Activated naive CD8-positive, alpha-beta T cell treated with anti-CD3 and anti-CD28 coated beads, Interleukin-2, amount 50 U/mL, for 16 hours (primary cell): ENCODE results near the gene GRAP.

Source experiments
- DNase-seq: peaks from one replicate; pipeline ENCODE4 v3.0.0-alpha.2; 2020; ENCODE audit warnings: low read depth, low spot score

Gene GRAP

DNA sequence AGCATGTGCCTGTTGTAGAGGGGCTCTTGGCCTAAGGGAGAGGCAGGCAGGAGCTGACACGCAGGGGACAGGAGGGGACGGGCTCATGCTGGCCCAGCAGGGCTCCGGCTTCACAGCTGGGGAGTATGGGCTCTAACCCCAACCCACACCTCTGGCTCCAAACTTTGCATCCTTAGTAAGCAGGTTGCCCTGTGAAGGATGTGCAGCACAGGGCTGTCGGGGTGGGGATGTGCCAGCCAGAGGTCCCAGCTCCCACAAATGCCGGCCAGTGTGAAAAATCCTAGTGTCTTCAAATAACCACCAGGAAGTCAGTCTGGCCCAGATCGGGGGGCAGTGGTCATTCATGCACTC lies 28.2 kb downstream of the GRAP start:
- no peak for DNase-seq

DNA sequence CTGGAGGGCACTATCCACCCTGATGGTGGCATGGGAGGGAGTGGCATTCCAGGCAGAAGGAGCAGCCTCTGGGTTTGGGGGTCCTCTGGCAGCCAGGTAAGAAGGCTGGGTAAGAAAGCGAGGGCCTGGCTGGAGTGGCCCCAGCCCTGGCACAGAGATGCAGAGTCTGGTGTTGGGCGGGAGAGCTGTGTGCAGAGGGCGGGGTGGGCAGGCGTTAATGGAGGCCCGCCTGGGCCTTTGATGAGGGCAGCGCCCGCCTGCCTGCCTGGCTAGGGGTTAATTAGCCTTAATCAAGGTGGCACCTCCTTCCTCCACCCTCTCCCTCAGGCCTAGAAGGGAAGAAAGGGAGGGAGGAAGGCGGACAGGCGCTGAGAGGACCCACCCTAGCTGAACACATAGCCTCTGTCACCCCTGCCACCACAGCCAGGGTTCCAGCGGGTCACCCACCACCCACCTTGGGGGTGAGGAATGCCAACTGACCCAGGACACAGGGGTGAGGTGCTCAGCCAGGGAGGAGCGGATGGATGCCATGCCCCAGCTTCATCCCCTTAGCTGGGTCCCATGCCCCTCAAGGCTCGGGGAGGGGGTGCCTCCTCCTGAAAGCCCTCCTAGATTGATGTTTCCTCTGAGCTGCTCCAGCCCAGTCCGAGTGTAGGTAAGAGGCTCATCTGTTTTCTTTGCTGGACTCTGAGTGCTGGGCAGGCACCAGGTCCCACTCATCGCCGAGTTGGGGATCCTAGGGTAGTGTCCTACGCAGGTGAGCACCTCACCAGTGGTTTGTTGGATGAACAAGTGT lies 28.8 kb downstream of the GRAP start:
- DNase-seq = no peak

DNA sequence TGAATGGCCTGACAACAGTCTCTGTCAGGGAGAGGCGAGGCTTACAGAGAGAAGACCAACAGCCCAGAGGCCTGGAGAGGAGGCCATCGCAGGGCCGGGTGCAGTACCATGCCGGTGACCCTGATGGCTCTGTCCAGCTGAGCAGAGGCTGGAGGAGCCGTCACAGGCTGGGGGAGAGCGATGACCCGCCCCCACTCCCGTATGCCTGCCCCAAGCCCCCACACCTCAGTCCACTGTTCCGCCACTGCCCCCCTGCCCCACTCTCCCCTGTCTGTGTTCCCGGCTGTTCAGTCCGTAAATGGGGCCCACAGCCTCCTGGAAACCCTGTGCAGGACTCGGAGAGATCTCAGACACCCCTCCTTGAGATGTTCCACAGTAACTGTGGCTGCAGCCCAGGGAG lies 29.4 kb downstream of the GRAP start:
- no peak for DNase-seq

DNA sequence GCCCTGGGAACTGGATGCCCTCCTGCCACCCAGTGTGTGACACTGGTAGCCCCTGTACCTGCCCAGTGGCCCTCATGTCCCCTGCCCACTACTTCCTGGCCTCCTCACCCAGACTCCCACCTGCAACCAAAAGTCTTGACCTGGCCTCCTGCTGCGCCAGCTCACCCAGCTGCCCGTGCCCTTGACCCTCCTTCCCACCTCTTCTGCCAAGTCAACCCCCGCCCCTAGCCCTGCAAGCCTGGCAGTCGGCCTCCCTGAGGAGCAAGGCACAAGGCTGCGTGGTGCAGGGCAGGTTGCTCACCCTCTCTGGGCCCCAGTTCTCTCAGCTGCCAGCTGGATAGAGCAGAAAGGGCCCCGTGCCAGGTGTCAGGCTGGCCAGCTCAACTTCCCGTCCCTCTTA lies 29.9 kb downstream of the GRAP start:
- DNase-seq = no peak

DNA sequence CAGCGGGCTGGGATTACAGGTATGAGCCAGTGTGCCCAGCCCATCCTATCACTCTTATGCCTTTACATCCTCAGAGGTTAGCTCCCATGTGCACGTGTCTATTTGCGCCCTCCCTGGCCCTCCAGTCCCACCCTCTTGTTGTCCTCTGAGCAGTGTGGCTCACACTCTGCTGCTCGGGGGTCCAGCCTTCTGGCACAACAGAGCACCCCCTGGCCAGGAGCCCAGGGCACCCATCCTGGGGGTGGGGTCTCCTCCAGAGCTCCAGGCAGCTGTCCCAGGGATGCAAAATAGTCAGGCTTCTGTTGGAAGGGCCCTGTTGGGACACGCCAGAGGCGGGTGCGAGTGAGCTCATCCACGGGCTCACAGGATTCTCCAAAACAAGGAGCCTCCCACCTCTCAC lies 30.5 kb downstream of the GRAP start:
- no peak for DNase-seq

DNA sequence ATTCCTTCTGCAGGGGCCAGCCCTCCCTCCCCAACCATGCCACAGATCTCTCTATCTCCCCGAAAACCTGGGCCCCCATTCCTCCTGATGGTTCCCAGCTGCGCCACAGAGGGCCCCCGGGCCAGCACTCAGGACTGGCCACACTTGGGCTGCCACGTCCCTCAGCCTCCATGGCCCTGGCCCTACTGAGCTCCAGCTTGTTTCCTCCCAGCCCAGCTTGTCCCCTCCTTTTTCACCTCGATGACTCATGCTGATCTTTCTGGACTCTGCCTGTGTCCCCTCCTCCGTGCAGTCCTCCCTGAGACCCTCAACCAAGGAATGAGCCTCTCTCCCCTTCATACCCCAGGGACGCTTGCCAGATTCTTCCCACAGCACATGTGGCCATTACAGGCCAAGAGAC lies 31.3 kb downstream of the GRAP start:
- no peak for DNase-seq

DNA sequence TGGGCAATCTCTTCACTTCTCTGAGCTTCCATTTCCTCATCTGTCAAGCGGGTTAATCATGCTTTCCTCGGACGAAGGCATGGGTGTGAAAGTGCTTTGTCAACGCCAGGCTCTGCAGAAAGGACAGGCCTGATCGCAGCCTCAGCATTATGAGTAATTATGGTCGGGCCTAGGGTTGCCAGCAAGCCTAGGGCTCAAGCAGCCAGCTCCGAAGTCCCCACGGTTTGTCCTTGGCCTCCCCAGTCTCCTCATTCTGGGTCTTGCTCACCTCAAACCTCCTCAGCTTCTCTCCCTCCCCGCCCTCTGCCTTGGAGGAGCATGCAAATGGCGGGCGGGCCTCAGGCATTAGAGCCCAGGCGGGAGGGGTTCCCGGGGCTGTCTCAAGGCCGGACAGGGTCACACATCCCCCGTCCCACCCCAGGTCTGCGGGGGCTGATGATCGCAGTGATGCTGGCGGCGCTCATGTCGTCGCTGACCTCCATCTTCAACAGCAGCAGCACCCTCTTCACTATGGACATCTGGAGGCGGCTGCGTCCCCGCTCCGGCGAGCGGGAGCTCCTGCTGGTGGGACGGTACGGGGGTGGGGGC lies 32.0 kb downstream of the GRAP start:
- no peak for DNase-seq

DNA sequence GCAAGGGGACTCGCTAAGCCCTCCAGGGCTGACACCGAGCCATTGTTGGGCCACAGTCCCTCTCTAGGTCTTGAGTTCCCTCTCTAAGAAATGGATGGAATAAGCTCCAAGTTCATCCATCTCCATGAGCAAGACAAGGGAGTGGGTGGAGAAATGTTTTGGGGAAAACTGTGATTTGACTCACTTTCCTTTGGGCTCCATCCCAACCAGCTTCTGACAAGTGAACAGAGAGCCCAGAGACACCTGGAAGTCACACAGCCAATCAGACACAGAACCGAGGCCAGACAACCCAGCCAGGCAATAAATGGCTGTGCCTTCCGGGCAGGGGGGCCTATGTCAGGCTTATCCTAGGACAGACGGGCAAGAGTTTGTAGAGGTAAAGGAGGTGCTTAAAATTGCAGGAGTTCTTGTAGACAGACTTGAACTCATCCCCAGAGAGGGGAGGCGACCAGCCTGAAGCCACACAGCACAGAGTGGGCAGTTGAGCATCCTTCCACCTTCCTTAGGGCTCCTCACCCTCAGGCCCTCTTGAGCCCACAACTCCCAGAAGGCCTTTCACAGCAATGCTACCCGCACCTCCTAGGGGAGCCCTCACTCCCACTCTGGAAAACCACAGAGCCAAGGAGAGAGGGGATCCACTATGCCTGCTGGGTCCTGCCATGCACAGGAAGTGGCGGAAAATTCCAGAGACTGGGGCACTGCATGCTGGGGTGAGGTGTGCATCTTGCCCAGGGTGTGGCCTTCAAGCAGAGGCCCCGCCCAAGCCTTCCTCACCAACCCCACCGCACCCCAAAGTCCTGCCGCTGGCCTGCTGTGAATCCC lies 32.7 kb downstream of the GRAP start:
- DNase-seq = no peak

DNA sequence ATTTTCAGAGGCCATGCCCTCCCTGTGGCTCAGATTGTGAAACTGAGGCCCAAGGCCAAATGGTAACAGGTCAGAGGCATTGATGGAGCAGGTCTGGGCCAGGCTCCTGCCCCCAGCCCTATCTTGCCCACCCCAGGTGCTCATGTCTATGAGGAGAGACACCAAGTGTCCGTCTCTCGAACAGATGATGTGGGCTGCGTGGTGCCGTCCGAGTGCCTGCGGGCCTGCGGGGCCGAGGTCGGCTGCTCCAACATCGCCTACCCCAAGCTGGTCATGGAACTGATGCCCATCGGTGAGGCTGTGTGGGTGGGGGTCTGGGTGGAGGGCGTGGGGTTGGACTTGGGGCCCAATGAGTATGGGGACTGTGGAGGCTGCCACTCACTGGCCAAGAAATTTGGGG lies 33.5 kb downstream of the GRAP start:
- DNase-seq = no peak

DNA sequence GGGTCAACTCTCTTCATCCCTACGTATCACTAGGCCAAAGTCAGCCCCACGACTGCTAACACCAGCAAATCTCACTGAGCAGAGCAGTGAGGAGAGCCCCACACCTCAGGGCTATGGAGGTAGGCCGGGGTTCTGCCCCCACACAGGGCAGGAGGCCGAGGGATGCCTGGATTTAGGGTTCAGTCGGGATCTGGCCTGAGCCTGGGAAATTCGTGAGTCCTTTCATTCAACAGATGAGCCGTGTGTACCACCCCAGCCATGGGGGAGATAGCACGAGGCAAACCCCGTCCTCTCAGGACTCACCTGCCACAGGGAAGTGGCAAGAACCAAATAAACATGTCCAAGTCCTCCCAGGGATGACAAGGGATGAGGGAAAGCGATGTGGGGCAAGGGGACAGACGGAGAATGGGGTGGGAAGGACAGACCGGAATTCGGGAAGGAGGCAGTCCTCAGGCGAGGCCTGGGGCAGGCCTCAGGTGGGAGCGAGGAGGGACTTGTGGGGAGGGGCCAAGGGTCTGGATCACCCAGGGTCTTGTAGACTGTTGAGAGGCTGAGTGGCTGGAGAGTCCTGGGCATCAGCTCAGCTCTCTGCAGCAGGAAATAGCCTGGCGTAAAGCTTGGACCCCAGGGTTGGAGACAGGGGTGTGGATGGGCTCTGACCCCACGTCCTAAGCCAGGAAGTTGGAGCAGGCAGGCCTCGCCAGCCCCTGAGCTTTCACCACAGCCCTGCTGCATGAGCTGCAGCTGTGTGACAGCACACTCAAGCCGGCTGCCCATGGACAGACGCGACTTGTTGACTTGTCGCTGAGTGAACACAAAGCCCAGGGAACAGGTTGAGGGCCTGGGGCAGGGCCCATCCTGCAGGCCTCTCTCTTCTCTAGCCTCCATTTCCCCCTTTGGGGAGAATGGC lies 34.3 kb downstream of the GRAP start:
- DNase-seq = no peak

DNA sequence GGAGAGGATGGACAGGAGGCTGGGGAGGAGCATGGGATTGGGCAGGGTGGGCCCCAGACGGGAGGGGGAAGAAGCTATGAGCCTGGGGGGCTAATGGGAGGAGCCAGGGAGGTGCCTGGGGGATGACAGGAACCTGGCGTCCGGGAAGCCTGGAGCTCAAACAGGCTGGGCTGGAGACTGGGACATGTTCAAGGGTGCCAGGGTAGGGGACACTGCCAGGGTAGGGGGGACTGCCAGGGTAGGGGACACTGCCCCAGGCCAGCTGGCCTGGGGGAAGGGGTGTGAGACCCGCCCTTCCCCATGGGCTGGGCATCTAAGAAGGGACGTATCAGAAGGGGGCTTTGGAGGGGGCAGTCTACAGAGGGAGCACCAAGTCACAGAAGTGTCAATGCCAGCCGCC lies 35.2 kb downstream of the GRAP start:
- no peak for DNase-seq

DNA sequence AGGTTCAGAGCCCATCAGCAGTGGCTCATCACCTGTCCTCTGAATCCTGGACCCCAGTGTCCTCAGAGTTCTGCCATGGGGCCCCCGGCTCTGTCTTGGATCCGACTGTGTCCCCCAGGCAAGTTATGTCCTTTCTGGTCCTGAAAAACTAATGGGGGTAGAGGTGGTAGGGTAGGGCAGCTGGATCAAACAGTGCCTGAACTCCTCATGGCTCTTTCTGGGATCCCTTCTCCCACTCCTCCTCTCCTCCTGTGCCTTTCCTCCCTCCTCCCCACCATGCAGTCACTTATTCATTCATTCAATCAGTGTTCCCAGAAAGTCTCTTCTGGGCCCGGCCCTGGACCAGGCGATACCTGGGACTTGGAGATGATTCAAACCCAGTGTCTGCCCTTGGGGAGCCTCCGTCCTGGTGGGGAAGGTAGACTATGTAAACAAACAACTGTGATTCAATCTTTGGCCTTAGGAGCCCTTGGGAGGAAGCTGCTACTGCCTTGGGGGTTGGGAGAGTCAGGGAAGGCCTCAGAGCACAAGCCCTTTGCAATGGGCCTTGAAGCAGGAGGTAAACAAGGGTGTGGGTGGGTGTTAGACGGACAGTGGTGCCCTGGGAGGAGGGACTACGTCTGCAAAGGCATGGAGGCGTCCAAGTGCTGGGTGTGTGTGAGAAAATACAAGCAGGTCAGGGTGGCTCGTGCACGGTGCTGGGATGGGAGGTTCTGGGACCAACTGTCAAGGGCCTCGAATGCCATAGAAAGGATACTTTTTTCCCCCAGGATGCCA lies 35.8 kb downstream of the GRAP start:
- DNase-seq = no peak

DNA sequence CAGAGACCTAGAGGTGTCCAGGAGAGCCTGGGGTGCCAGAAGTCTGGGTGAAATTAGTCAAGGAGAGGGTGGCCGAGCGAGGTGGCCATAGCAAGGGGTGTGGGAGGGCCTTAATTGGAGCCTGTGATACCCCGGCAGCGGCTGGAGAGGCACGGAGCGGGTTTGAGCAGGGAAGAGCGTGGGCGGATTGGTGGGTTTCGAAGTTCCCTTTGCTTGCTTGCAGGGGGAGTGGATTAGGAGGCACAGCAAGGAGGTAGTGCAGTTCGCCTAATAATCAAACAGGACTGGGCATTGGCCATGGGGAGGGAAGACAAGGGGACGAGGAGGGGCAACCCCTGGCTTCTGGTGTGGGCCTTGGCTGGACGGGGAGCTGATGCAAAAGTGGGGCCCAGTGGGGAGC lies 36.8 kb downstream of the GRAP start:
- DNase-seq = no peak

DNA sequence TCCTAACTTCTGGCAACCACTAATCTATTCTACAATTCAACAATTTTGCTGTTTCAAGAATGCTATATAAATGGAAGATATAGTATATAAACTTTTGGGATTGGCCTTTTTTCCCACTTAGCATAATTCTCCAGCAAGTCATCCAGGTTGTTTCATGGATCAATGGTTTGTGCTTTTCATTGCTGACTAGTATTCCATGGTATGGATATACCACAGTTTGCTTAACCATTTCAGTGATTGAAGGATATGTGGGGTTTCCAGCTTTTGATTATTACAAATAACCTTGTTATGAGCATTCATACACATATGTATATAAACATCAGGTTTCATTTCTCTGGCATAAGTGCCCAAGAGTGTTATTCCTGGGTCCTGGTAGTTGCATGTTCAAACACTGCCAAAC lies 40.1 kb downstream of the GRAP start:
- no peak for DNase-seq

DNA sequence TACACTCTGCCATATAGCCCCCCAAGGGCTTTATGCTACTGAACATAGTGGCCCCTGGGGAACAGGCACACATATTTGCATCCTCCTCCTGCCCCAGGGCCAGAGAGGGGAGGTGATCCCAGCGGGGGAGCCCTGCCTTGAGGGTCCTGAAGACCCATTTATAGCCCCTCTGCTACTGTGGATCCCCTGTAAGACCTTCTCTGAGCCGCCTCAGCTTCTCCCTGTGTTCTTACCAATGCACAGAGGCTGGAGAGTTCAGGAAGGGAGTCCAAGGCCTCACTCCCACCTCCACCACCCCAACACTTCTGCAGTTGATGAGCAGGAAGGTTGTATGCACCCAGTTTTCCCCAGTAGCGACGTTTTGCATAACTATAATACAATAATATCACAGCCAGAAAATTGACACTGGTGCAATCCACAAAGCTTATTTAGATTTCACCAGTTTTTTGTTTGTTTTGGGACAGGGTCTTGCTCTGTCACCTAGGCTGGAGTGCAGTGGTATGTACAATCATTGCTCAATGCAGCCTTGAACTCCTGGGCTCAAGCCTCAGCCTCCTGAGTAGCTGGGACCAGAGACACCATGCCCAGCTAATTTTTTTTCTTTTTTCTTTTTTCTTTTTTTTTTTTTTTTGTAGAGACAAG lies 40.8 kb downstream of the GRAP start:
- DNase-seq = no peak

DNA sequence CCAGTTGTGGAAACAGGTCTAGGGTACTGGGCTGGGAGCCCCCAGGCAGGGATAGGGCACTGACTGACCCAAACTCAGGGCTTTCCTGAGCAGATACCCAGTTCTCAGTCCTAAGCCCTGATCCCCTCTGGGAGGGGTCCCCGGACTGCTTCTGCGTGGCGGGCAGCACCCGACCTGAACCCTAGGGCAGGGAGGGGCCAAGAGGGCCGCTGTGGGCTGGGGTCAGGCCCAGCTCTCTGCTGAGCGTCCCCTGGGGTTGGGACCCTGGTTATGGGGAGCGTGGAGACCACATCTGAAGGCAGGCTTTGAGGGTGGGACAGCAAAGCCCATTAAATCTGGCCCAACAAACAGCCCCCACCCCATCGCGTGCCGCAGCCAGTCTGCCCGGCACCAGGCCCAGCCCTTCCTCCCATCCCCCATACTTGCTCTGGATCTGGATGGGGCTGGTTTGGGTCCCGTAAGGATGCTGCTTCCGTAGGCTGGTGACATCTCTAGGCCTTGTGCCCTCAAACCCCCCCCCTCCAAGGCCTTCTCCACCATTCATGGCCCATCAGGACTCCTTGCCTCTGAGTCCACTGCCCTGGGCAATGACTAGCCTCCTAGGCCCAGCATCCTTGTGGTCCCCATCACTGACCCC lies 41.5 kb downstream of the GRAP start:
- DNase-seq = no peak

DNA sequence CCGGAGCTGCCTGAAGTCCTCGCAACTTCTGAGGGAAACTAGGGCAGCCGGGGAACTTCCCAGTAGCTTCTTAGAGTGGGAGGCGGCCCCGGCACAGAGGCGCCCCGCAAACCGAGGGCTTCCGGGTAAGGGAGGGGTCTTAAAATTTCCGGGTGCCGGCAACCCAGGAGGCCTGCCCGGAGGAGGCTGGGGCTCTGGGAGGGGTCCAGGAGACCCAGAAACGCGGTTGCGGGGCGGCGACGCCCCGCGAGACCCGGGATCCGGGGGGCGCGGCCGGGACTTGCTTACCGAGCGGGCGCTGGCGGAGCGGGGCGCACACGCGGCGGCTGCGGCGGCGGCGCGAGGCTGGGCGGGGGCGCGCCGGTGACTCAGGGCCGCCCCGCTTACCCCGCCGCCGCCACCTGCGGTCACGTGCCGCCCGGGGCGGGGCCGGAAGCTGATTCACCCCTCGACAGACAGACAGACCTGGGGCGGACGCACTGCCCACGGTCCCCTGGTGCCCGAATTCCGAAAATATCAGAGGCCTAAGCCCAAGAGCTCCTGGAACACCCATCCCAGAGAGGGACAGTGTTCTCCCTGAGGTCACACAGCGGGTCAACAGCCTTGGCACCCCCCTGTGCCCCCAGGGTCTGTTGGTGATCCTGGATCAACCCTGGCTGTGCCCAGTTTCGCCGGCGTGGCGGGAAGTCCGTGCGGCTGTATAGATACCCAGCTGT lies 42.2 kb downstream of the GRAP start, which contains the start of gene FAM83G:
FAM83G (minus strand) TSS at position 344 of the 716 bp plus-strand sequence. CDS start 723 bp downstream, outside the sequence.
- DNase-seq = peak; percentile 78

DNA sequence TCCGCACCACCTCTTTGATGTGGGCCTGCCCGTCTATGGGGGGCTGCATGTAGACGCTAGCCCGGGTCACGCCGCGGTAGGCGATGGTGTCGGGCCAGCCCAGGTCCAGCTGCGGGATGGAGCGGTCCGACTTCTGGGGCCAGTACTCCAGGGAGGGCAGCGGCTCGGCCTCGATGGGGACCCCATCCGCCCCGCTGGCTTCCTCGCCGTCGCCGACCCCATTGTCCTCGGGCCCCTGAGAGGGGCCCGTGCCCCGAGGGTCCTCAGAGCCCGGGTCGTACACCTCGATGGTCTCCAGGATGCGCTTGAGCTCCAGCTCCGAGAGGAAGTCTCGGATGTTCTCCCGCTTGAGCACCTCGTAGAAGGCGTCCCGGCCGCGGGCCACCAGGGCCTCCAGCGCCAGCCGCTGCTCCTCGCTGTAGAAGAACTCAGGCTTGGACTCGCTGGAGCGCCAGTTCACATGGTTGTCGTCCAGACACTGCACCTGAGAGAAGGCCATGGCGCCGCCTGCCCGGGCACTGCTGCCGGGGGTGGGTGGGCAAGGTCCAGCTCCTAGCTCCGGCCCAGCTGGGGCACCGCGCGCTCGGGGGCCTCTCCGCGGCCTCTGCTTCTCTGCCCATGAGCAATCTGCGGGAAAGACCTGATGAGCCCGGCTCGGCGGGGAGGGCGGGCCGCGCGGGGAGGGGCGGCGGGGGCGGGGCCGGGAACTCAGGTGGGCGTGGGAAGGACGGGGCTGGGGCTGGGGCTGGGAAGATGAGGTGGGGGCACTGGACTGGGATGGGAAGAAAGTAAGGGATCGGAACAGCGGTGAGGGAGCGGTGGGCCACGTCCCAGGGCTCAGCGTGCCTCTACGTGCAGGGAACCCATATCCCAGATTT lies 43.0 kb downstream of the GRAP start:
- peak; percentile 11 for DNase-seq
